ENCODE results near the gene APOLD1.

APOLD1 gene

DNA sequence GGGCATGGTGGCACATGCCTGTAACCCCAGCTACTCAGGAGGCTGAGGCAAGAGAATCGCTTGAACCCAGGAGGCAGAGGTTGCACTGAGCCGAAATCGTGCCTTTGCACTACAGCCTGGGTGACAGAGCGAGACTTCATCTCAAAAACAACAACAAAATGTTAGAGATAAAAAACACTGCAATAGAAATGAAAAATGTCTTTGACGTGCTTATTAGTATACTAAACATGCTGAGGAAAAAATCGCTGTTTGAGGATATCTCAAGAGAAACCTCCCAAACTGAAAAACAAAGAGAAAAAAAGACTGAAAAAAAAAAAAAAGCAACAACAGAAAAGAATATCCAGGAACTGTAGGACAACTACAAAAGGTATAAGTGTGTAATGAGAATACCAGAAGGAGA, 15.2 kb upstream of the APOLD1 start:
- Histone ChIP-seq H3K36me3 (ENCODE audit: insufficient read depth, low read length) (no peaks in the 10 kb centered on the region), H3K9me3 (ENCODE audit: control insufficient read depth, insufficient read depth, low read length) (no peaks in the 10 kb centered on the region), H3K9ac (ENCODE audit: low read depth, low read length) (no peak overlapping the region), H3K4me1 (ENCODE audit: insufficient read depth, low read length) (no peaks in the 10 kb centered on the region)

DNA sequence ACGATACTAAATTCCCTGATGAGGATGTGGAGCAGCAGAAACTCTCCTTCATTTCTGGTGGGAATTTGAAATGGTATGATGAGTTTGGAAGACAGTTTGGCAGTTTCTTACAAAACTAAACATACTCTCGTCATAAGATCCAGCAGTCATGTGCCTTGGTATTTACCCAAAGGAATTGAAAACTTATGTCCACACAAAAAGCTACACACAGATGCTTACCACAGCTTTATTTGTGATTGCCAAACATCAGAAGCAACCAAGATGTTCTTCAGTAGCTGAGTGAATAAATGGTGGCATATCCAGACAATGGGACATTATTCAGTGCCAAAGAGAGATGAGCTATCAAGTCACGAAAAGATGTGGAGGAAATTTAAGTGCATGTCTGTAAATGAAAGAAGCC, 10.7 kb upstream of the APOLD1 start:
- no peaks in the 10 kb centered on the region for H3K4me1 ChIP-seq (ENCODE audit: insufficient read depth, low read length)
- H3K9ac ChIP-seq (ENCODE audit: low read depth, low read length): no peak overlapping the region
- no peaks in the 10 kb centered on the region for H3K9me3 ChIP-seq (ENCODE audit: control insufficient read depth, insufficient read depth, low read length)
- no peaks in the 10 kb centered on the region for H3K36me3 ChIP-seq (ENCODE audit: insufficient read depth, low read length)

DNA sequence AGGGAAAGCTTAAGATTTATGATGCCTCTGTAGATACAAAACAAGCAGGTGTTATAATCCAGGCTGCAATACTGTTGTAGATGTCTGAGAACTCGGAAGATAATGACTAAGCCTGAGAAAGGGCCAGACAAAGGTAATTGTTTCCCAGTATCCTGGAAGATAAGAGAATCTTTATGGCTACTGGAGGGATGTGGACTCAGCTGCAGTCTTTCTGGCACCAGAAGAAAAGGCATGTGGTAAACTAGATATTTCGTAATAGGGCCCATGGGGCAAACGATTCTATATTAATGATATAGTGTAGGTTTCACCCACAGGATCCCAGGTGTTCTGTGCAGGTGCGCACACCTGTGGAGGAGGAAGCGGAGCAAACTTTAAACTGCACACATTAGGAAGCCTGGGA, 9.2 kb upstream of the APOLD1 start:
- Histone ChIP-seq H3K36me3 (ENCODE audit: insufficient read depth, low read length) (no peaks in the 10 kb centered on the region), H3K4me1 (ENCODE audit: insufficient read depth, low read length) (no peaks in the 10 kb centered on the region)

DNA sequence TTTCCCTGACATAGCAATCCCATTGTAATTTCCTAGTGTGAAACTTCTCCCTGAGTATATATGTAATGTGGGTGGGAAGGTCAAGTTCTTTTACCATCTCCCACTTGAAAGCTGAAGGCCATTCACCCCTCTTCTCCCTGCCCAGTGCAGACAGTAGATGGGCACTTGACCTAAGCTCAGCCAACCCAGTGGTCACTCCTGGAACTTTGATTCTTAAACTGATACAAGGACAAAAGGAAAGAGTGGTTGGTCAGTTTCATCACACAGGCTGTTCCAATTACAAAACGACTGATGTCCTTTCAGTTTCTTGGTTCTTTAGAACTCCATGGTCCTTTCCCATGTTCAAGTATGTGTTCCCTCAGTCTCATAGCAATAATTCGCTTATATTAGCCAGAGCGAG, 8.4 kb upstream of the APOLD1 start:
- H3K9me3 ChIP-seq (ENCODE audit: control insufficient read depth, insufficient read depth, low read length): no peaks in the 10 kb centered on the region
- H3K36me3 ChIP-seq (ENCODE audit: insufficient read depth, low read length): no peaks in the 10 kb centered on the region
- H3K9ac ChIP-seq (ENCODE audit: low read depth, low read length): no peak overlapping the region
- no peaks in the 10 kb centered on the region for H3K4me1 ChIP-seq (ENCODE audit: insufficient read depth, low read length)

More for the DNA sequence above, 9.2 kb upstream of the APOLD1 start:
- H3K9ac ChIP-seq (ENCODE audit: low read depth, low read length): no peak overlapping the region
- H3K9me3 ChIP-seq (ENCODE audit: control insufficient read depth, insufficient read depth, low read length): no peaks in the 10 kb centered on the region

DNA sequence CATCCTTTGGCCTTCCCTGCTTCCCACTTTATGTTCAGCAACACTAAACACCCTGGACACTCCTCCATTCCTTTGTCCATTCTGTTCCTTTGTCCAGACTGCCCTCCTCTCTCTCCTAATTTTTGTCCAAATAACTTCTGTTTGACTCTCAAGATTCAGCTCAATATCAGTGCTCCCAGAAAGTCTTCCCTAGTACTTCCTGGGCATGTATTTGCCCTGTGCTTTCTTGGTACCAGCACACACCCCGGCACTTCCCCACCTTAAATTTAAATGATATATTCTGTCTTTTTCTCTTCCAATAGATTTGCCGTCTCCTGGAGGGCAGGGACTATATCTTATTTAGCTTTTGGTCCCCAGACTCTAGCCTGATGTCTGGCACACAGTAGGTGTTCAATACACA, 6.5 kb upstream of the APOLD1 start:
- Histone ChIP-seq H3K9me3 (ENCODE audit: control insufficient read depth, insufficient read depth, low read length) (no peaks in the 10 kb centered on the region), H3K4me1 (ENCODE audit: insufficient read depth, low read length) (no peaks in the 10 kb centered on the region), H3K36me3 (ENCODE audit: insufficient read depth, low read length) (no peaks in the 10 kb centered on the region), H3K9ac (ENCODE audit: low read depth, low read length) (no peak overlapping the region)

DNA sequence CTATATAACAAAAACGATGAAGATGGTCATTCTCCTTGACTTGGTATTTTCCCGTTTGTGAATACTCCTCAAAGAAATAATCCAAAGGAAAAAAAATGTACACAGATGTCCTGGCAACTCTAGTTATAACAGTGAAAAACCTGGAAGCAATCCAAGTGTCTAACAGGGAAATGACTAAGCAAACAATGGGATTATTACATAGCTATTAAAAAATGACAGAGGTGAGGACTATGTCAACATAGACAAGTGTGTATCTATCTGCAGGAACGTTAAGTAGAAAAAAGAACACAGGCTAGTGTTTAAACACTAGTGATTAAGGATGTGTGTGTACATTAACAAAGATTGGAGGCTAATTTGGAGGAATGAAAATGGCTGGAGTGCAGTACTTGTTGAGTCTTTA, 5.9 kb upstream of the APOLD1 start:
- H3K9me3 ChIP-seq (ENCODE audit: control insufficient read depth, insufficient read depth, low read length): no peaks in the 10 kb centered on the region
- no peak overlapping the region for H3K9ac ChIP-seq (ENCODE audit: low read depth, low read length)
- H3K36me3 ChIP-seq (ENCODE audit: insufficient read depth, low read length): no peaks in the 10 kb centered on the region
- no peaks in the 10 kb centered on the region for H3K4me1 ChIP-seq (ENCODE audit: insufficient read depth, low read length)

DNA sequence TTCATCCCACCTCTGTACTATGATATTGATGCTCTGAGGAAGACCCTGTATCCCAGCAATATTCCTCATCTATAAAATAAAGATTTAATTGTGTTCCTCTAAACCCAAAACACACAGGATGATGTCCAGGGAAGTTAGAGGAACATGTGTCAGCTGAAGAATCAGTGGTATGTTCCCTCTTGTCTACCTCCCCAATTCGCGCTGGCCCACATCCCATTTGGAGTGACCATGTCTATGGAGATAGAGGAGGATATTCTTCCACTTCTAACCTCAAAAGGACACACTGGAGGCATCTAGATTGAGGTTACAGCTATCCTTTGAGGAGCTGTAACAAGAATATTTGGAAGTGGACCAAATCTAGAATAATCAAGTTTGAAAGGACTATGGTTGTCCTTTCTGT, 1.3 kb upstream of the APOLD1 start:
- Histone ChIP-seq H3K9me3 (ENCODE audit: control insufficient read depth, insufficient read depth, low read length) (no peaks in the 10 kb centered on the region), H3K36me3 (ENCODE audit: insufficient read depth, low read length) (no peaks in the 10 kb centered on the region), H3K9ac (ENCODE audit: low read depth, low read length) (no peak overlapping the region), H3K4me1 (ENCODE audit: insufficient read depth, low read length) (peaks cover 11% of the 10 kb centered on the region)

DNA sequence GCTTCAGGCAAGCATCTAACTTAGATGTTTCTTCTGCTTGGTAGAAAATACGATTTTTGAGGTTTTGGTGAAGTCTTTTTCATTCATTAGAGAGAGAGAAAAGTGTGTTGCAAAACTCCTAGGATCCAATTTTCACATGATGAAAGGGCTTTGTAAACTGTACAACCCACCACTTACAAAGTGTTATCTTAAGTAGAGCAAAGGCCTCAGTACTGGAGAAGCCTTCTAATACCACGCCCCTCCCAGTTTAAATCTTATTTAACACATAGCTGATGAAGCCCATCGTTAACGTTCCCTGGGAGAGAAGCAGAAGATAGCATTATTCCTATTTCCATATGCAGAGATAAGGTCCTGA, 869 bp downstream of the APOLD1 start:
- Histone ChIP-seq H3K9ac (ENCODE audit: low read depth, low read length) (peak overlapping the region; percentile 50; the same call in 1 of the 2 replicates), H3K4me1 (ENCODE audit: insufficient read depth, low read length) (peaks cover 11% of the 10 kb centered on the region), H3K9me3 (ENCODE audit: control insufficient read depth, insufficient read depth, low read length) (no peaks in the 10 kb centered on the region), H3K36me3 (ENCODE audit: insufficient read depth, low read length) (no peaks in the 10 kb centered on the region)

DNA sequence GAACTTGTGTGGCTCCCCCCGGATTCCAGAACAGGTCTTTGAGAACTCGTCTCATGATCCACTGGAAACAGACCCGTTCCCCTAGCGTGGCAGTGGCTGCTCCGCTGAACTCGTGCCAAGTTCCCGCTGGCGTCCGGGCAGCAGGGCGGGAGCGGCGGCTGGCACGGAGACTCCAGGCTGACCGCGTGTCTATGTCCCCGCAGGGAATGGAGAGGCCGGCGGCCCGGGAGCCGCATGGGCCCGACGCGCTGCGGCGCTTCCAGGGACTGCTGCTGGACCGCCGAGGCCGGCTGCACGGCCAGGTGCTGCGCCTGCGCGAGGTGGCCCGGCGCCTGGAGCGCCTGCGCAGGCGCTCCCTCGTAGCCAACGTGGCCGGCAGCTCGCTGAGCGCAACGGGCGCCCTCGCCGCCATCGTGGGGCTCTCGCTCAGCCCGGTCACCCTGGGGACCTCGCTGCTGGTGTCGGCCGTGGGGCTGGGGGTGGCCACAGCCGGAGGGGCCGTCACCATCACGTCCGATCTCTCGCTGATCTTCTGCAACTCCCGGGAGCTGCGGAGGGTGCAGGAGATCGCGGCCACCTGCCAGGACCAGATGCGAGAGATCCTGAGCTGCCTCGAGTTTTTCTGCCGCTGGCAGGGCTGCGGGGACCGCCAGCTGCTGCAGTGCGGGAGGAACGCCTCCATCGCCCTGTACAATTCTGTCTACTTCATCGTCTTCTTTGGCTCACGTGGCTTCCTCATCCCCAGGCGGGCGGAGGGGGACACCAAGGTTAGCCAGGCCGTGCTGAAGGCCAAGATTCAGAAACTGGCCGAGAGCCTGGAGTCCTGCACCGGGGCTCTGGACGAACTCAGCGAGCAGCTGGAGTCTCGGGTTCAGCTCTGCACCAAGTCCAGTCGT, 1.5 kb downstream of the APOLD1 start:
- H3K9me3 ChIP-seq (ENCODE audit: control insufficient read depth, insufficient read depth, low read length): no peaks in the 10 kb centered on the region
- peak overlapping the region; percentile 50; the same call in 1 of the 2 replicates for H3K9ac ChIP-seq (ENCODE audit: low read depth, low read length)
- H3K36me3 ChIP-seq (ENCODE audit: insufficient read depth, low read length): no peaks in the 10 kb centered on the region
- H3K4me1 ChIP-seq (ENCODE audit: insufficient read depth, low read length): peaks cover 11% of the 10 kb centered on the region

DNA sequence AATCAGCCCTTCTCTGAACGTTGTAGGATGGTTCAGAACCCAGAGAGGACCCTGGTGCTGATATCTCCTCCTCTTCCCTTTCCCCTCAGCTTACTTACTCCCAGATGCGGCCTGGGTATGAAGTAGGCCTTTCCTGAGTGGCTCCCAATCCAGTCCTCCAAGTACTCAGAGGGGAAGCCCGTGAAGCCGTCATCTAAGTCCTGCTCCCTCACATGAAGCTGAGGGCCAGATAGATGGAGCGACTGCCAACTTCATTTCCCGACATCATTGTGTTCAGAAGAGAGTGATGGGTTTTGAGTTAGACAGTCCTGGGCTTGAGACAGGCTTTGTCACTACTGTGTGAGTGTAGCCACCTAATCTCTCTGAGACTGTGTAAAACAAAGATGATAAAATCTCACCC, 2.7 kb downstream of the APOLD1 start:
- Histone ChIP-seq H3K9me3 (ENCODE audit: control insufficient read depth, insufficient read depth, low read length) (no peaks in the 10 kb centered on the region), H3K36me3 (ENCODE audit: insufficient read depth, low read length) (no peaks in the 10 kb centered on the region), H3K9ac (ENCODE audit: low read depth, low read length) (no peak overlapping the region), H3K4me1 (ENCODE audit: insufficient read depth, low read length) (peaks cover 11% of the 10 kb centered on the region)

DNA sequence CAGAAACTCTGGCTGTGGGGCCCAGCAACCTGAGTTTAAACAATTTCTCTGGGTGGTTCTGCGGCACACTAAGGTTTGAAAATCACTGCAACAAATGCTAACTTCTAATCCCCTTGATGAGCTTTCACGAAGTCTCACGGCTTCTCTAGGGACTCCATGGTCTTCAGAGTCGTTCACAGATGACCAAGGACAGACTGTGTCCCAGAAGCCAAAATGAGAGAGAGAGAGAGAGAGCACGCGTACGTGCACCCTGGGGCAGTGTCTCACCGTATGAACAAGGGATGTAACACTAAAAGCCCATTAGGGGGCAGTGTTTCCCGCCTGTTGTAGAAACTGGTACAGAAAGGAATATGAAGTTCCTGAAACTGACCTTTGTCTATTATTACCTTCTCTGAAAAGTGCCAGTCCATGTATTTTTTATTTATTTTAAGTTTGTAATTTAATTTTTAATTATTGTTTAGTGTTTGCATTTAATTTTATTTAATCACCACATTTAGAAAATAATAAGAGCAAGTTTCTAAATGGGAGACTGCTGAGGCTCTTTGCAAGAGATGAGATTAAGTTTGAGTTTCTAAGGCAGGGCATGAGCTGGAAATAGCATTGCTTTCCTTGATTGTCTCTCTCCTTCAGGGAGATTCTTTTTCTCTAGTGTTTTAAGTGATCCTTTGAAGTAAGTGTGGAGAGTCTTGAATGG, 3.4 kb downstream of the APOLD1 start:
- no peak overlapping the region for H3K9ac ChIP-seq (ENCODE audit: low read depth, low read length)
- peaks cover 11% of the 10 kb centered on the region for H3K4me1 ChIP-seq (ENCODE audit: insufficient read depth, low read length)
- H3K9me3 ChIP-seq (ENCODE audit: control insufficient read depth, insufficient read depth, low read length): no peaks in the 10 kb centered on the region
- H3K36me3 ChIP-seq (ENCODE audit: insufficient read depth, low read length): no peaks in the 10 kb centered on the region

DNA sequence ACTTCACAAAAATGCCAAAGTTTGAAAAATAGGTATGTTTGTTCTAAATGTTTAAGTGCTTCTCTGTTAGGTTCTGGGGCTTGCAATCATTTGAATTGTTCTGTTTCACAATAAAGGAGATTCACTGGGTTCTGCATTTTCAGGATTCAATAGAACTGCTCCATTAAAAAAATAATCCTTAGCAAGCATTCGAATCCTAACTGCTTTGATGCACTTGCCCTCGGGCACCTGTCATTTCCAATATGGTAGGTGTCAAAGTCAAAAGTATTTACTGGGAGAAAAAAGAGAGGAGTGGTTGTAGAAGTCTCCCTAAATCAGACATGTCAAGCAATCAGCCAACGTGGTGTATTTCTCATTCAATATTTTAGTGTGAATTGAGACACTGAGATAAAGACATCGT, 5.5 kb downstream of the APOLD1 start:
- Histone ChIP-seq H3K36me3 (ENCODE audit: insufficient read depth, low read length) (no peaks in the 10 kb centered on the region), H3K4me1 (ENCODE audit: insufficient read depth, low read length) (peaks cover 6% of the 10 kb centered on the region), H3K9me3 (ENCODE audit: control insufficient read depth, insufficient read depth, low read length) (no peaks in the 10 kb centered on the region), H3K9ac (ENCODE audit: low read depth, low read length) (no peak overlapping the region)

DNA sequence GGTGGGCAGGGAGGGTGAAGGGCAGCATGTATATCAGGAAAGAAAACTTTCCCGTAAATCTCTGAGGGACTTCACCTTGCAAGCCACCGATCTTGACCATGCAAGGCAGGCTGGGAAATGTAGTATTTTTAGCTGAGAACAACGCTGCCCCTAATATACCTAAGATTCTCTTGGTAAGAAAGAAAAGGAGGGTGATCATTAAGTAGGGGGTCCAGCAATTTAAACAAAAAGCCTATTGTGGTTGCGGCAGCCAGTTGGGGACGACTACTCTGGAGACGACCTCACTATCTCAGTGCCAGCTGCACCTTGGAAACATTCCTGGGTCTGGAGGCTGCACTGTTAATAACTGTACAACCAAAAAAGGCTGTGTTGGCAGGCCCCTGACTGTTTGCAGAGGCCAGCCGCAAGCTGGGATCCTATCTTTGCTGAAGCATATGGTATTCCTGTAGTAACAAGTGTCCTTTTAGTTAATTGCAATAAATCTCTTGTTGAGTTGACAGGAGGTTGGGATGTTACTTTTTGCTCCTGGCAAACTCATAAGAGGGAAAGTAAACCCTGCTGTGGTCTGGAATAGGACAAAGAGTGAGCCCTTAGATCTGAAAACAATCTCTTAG, 6.4 kb downstream of the APOLD1 start:
- no peaks in the 10 kb centered on the region for H3K36me3 ChIP-seq (ENCODE audit: insufficient read depth, low read length)
- no peak overlapping the region for H3K9ac ChIP-seq (ENCODE audit: low read depth, low read length)
- no peaks in the 10 kb centered on the region for H3K4me1 ChIP-seq (ENCODE audit: insufficient read depth, low read length)
- H3K9me3 ChIP-seq (ENCODE audit: control insufficient read depth, insufficient read depth, low read length): no peaks in the 10 kb centered on the region

DNA sequence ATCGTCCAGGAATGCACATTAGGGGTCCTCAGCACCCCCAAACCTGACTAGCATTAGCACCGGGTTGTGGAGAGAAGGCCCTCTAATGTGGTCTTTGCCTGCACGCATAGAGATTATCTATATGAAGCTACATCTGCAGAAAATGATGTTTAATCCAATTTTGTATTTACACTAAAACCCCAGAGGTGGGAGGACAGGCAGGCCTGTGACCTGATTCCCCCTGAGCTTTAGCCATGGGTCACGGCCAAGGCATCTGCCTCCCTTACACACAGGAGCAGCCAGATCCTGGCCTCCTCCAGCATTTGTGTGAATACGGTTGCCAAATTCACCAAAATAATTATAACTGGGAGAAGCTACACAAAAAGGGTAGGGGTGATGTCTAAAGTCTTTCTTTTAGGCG, 7.0 kb downstream of the APOLD1 start:
- Histone ChIP-seq H3K4me1 (ENCODE audit: insufficient read depth, low read length) (no peaks in the 10 kb centered on the region), H3K9ac (ENCODE audit: low read depth, low read length) (no peak overlapping the region), H3K9me3 (ENCODE audit: control insufficient read depth, insufficient read depth, low read length) (no peaks in the 10 kb centered on the region), H3K36me3 (ENCODE audit: insufficient read depth, low read length) (no peaks in the 10 kb centered on the region)

DNA sequence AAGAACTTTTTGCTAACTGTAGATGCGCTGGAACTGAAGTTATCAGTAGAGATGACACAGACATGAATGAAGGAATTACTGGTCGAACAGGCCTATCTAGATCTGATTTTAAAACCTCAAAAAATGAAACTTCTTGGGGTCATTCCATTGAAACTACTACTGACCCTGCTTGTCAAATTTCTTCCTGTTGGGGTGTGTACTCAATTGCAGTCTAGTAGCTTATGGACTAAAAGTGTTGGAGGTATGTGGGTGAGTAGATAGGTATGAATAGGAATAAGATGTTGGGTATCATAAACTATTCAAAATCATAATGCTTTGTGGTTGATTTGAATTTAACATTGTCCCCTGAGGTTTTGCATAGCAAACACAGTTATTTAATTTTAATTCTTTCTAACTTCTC, 9.2 kb downstream of the APOLD1 start:
- Histone ChIP-seq H3K4me1 (ENCODE audit: insufficient read depth, low read length) (no peaks in the 10 kb centered on the region), H3K36me3 (ENCODE audit: insufficient read depth, low read length) (no peaks in the 10 kb centered on the region), H3K9ac (ENCODE audit: low read depth, low read length) (no peak overlapping the region), H3K9me3 (ENCODE audit: control insufficient read depth, insufficient read depth, low read length) (no peaks in the 10 kb centered on the region)

All from ES-I3 (cell line).